Ovary (tissue), 9 donors: Measurements from ENCODE around the gene LHFPL5. TPM values are rescaled to one million over a fixed set of nuclear protein-coding genes. Genes with fewer than 3 reads are reported as not detected.

Source experiments
- DNase-seq, 5 donors: peaks; one replicate each; pipeline ENCODE4 v3.0.0-alpha.2; 2019 to 2020
- H3K27ac ChIP-seq, 2 donors: fragments of 200-600 bp; one replicate each; pipeline versions ENCODE4 v1.5.1 to v1.8.0; 2019 to 2022
- H3K27me3 ChIP-seq: fragments of 200-600 bp; one replicate; pipeline ENCODE4 v1.8.0; 2022
- H3K36me3 ChIP-seq: fragments of 200-600 bp; sonication (generic); one replicate; pipeline ENCODE4 v1.5.1; 2019
- H3K4me1 ChIP-seq: one replicate; pipeline ENCODE4 v1.8.1; 2013; ENCODE audit warnings: mild to moderate bottlenecking, moderate library complexity; ENCODE audit not compliant: insufficient read depth
- H3K4me3 ChIP-seq: fragments of 200-600 bp; sonication (generic); one replicate; pipeline ENCODE4 v1.5.1; 2017
- H3K9me3 ChIP-seq, 2 donors: fragments of 200-600 bp in 1 of 2; sonication (generic) in 1 of 2; one replicate each; pipeline versions ENCODE4 v1.5.1 to v1.8.1; 2013 to 2019; ENCODE audit warnings: mild to moderate bottlenecking in 1 of 2, moderate library complexity in 1 of 2
- EP300 ChIP-seq: sonication (generic); formaldehyde crosslinking; IDR thresholded peaks from one replicate; pipeline ENCODE4 v1.6.1; 2017; ENCODE audit warnings: antibody characterized with exemption
- POLR2A ChIP-seq: fragments of 450-650 bp; IDR thresholded peaks from one replicate; pipeline ENCODE4 v1.6.1; 2017; ENCODE audit warnings: antibody characterized with exemption, mild to moderate bottlenecking, moderate library complexity
- WGBS, 3 donors: extraction: QIAGEN DNeasy Blood & Tissue Kit in 1 of 3; methylation state at CpG; one replicate each; pipeline versions ENCODE4 v1.1.5 to v1.1.7; 2013 to 2017; 5-methylcytosine and 5-hydroxymethylcytosine counted together
- intact Hi-C, 4 donors: fragments of 100-400 bp; cut with DNase I; formaldehyde crosslinking; loops; one replicate each; pipeline versions ENCODE4 v1.11.0 to v1.15.1; 2022 to 2023
- polyA plus RNA-seq, 2 donors: library from polyadenylated mRNA; stranded (reverse); fragments of 200-250 nt in 1 of 2; fragments of 350-450 nt in 1 of 2; fragmentation: Illumina TruSeq in 1 of 2; extraction: RNeasy Lipid Tissue Mini Kit (QIAGEN cat#74804) in 1 of 2; gene quantifications; one replicate each; pipeline ENCODE4 v1.2.3, GENCODE V29; 2013 to 2014
- total RNA-seq, 7 donors: library from RNA; depleted of rRNA in 2 of 7; stranded (reverse); fragments of >200 nt in 2 of 7; fragmentation: NEBNext Ultra II Directional in 3 of 7; extraction: Animal tissue kit (Norgen Biotek cat#: 25700) in 3 of 7; gene quantifications; one replicate each; pipeline versions ENCODE4 v1.1.0 to v1.2.4, GENCODE V29; 2016 to 2023
- TF ChIP-seq, protein P1 (sequence below), 3 donors: fragments of 450-650 bp in 2 of 3; fragments of 200-600 bp in 1 of 3; IDR thresholded peaks; one replicate each; pipeline versions ENCODE4 v1.5.1 to v1.8.0; 2016 to 2022; ENCODE audit warnings: antibody characterized with exemption in 3 of 3, mild to moderate bottlenecking in 1 of 3
- donor health status: DM: no; HTN: no; CAD: no; lungs with moderate emphysema.
- donor health status: DM: no; HTN: no; CAD: no.
- donor health status: Bipolar disorder and iron deficiency.
- donor health status: DM: yes; HTN: yes; CAD: no.
- donor health status: DM: no; HTN: no; CAD: no.
- donor health status: DM: yes; HTN: yes; CAD: no.

The LHFPL5 gene
- total and polyA plus RNA-seq, 9 donors, result not detected

DNA sequence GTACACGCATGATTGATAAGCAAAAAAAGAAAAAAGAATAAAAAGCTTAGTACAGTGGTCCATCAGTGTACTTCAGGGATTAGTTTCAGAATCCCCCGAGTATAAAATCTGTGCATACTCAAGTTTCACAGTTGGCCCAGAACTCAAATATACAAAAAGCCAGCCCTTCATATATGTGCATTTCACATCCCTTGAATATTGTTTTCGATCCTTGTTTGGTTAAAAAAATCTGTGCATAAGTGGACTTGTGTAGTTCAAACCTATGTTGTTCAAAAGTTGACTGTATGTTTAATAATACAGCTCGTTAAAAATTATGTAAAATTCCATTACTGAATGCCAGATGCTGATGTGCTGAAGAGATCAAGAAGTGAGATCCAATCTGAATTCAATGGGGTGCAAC, 54.2 kb downstream of the LHFPL5 start:
- no peaks in the 10 kb centered on the region for H3K27me3 ChIP-seq
- no peak overlapping the region for H3K27ac ChIP-seq
- no peak for DNase-seq
- 92 to 94% (median 93%) methylated on average over 4 of the region's 4 CpGs for WGBS, 3 donors
- intact Hi-C loops, result no loop called here
- no peak overlapping the region for H3K4me3 ChIP-seq
- TF ChIP-seq EP300, result no peak
- TF ChIP-seq POLR2A, result no peak
- TF ChIP-seq, protein P1, sequence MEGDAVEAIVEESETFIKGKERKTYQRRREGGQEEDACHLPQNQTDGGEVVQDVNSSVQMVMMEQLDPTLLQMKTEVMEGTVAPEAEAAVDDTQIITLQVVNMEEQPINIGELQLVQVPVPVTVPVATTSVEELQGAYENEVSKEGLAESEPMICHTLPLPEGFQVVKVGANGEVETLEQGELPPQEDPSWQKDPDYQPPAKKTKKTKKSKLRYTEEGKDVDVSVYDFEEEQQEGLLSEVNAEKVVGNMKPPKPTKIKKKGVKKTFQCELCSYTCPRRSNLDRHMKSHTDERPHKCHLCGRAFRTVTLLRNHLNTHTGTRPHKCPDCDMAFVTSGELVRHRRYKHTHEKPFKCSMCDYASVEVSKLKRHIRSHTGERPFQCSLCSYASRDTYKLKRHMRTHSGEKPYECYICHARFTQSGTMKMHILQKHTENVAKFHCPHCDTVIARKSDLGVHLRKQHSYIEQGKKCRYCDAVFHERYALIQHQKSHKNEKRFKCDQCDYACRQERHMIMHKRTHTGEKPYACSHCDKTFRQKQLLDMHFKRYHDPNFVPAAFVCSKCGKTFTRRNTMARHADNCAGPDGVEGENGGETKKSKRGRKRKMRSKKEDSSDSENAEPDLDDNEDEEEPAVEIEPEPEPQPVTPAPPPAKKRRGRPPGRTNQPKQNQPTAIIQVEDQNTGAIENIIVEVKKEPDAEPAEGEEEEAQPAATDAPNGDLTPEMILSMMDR (IDR thresholded peaks at IDR 0.05), result no peak
- no peaks in the 10 kb centered on the region for H3K9me3 ChIP-seq
- H3K36me3 ChIP-seq, result no peaks in the 10 kb centered on the region
- no peaks in the 10 kb centered on the region for H3K4me1 ChIP-seq

Other genes starting within 250 kb of the LHFPL5 start
- gene FKBP5, start 116.4 kb upstream of the LHFPL5 start, total RNA-seq, result 100 to 1,000 TPM in 5 of 7 donors, 10 to 100 TPM in 2; 36.2 to 231 (median 142) TPM
- gene FKBP5, start 116.4 kb upstream of the LHFPL5 start, polyA plus RNA-seq, result 100 to 1,000 TPM in 1 of 2 donors, 10 to 100 TPM in 1; 69.2 to 166 TPM
- 1 to 10 TPM in 4 of 7 donors, under 1 TPM in 3; 0.34 to 1.9 (median 1.0) TPM for gene ARMC12, start 68.3 kb upstream of the LHFPL5 start, total RNA-seq
- 1 to 10 TPM in 1 of 2 donors, under 1 TPM in 1; 0.97 to 1.3 TPM for gene ARMC12, start 68.3 kb upstream of the LHFPL5 start, polyA plus RNA-seq
- gene CLPSL2, start 28.8 kb upstream of the LHFPL5 start, total RNA-seq, result not detected
- not detected for gene CLPSL2, start 28.8 kb upstream of the LHFPL5 start, polyA plus RNA-seq
- not detected for gene CLPSL1, start 24.3 kb upstream of the LHFPL5 start, total RNA-seq
- not detected for gene CLPSL1, start 24.3 kb upstream of the LHFPL5 start, polyA plus RNA-seq
- 10 to 100 TPM in 2 of 7 donors, 1 to 10 TPM in 1, not detected in 4; 3.1 to 16.0 (median 10.2) TPM for gene CLPS, start 8.0 kb upstream of the LHFPL5 start, total RNA-seq
- gene CLPS, start 8.0 kb upstream of the LHFPL5 start, polyA plus RNA-seq, result not detected
- gene SRPK1, start 115.7 kb downstream of the LHFPL5 start, total RNA-seq, result 10 to 100 TPM; 21.1 to 28.4 (median 23.5) TPM
- 10 to 100 TPM in 1 of 2 donors, 1 to 10 TPM in 1; 7.3 to 18.5 TPM for gene SRPK1, start 115.7 kb downstream of the LHFPL5 start, polyA plus RNA-seq
- under 1 TPM in 3 of 7 donors, not detected in 4; 0.10 to 0.17 (median 0.12) TPM for gene SLC26A8, start 219.3 kb downstream of the LHFPL5 start, total RNA-seq
- under 1 TPM; 0.07 to 0.10 TPM for gene SLC26A8, start 219.3 kb downstream of the LHFPL5 start, polyA plus RNA-seq
- gene MAPK14, start 222.5 kb downstream of the LHFPL5 start, total RNA-seq, result 10 to 100 TPM; 28.1 to 58.8 (median 37.1) TPM
- gene MAPK14, start 222.5 kb downstream of the LHFPL5 start, polyA plus RNA-seq, result 10 to 100 TPM; 18.6 to 54.4 TPM